Fibroblast of villous mesenchyme (primary cell): ENCODE results near the gene MYADM. TPM values are rescaled to one million over a fixed set of nuclear protein-coding genes. Genes with fewer than 3 reads are reported as not detected.

ENCODE experiments used
- DNase-seq: peaks from one replicate; pipeline ENCODE4 v3.0.0-alpha.2; 2010; ENCODE audit warnings: low read depth
- H3K4me3 ChIP-seq: 2 replicates; pipeline ENCODE4 v1.5.1; 2011; ENCODE audit warnings: low read depth, mild to moderate bottlenecking, low read length
- total RNA-seq: library from RNA; depleted of rRNA; stranded (reverse); fragments of >200 nt; gene quantifications from 2 replicates; pipeline ENCODE4 v1.2.3, GENCODE V29; 2012
- TF ChIP-seq, protein P1 (sequence below): IDR thresholded peaks from 2 replicates; pipeline ENCODE4 v1.5.1; 2012; ENCODE audit warnings: low read depth, mild to moderate bottlenecking, low read length; ENCODE audit not compliant: insufficient read depth

MYADM gene
- total RNA-seq, 1 donor = 31.1 TPM

DNA sequence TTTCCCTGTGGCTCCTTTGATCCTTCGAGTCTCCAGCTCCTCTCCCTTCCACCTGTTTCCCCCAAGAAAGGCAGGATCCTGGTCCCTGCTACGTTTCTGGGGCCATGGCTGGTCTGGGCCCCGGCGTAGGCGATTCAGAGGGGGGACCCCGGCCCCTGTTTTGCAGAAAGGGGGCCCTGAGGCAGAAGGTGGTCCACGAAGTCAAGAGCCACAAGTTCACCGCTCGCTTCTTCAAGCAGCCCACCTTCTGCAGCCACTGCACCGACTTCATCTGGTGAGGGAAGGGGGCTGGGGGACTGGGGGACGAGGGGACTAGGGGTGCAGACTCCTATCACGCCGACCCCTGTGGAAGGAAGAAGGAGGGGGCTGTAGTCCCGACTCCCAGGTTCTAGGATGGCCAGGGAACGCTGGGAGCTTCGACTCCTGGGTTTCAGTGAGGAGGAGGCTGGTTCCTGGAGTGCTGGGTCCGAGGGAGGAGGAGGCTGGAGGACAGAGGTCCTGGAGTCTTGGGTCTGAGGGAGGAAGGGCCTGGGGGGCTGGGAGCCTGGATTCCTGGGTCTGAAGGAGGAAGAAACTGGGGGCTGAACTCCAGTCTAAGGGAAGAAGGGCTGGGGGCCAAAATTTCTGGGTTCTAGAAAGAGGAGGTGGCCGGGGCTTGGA is 14.8 kb downstream of the MYADM start:
- no peak for DNase-seq
- TF ChIP-seq, protein P1, sequence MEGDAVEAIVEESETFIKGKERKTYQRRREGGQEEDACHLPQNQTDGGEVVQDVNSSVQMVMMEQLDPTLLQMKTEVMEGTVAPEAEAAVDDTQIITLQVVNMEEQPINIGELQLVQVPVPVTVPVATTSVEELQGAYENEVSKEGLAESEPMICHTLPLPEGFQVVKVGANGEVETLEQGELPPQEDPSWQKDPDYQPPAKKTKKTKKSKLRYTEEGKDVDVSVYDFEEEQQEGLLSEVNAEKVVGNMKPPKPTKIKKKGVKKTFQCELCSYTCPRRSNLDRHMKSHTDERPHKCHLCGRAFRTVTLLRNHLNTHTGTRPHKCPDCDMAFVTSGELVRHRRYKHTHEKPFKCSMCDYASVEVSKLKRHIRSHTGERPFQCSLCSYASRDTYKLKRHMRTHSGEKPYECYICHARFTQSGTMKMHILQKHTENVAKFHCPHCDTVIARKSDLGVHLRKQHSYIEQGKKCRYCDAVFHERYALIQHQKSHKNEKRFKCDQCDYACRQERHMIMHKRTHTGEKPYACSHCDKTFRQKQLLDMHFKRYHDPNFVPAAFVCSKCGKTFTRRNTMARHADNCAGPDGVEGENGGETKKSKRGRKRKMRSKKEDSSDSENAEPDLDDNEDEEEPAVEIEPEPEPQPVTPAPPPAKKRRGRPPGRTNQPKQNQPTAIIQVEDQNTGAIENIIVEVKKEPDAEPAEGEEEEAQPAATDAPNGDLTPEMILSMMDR = no peak
- no peak overlapping the region for H3K4me3 ChIP-seq

DNA sequence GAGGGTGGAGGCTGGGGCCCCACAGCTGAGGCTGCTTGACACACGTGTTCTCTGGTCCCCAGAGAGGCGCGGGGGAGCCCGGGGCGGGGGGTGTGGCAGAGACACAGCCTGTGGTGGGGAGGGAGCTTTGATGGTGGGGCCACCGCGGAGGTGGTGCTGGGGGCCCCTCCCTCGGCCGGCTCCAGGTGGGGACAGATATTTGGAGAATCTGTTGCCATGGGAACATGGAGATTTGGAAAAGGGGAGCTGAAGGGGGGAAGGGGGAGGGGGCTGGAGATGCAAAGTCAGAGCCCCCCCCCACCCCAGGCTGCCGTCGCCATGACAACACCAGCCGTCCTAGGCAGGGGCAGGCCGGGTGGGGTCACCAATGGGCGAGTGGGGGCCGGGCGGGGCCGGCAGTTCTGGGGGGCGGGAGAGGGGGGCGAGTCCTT is 15.6 kb downstream of the MYADM start:
- DNase-seq = no peak
- H3K4me3 ChIP-seq = no peak overlapping the region
- TF ChIP-seq, protein P1 = no peak

DNA sequence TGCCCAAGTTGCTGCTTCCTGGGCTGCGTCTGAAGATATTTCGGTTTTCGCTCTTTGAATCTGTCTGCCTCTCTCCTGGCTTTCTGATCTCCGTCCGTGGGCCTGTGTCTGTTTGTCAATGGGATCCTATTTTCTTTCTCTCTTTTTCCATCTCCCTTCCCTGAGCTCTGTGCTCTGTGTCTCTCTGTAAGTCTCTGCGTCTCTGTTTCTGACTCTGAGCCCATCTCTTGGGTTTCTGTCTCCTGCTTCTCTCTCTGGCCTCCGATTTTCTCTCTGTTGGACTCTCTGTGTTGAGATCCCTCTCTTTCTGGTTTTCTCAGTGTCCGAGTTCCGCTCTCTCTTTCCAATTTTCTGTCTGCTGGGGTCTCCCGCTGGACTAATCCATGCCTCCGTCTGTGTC is 16.1 kb downstream of the MYADM start:
- TF ChIP-seq, protein P1 = no peak
- no peak for DNase-seq

DNA sequence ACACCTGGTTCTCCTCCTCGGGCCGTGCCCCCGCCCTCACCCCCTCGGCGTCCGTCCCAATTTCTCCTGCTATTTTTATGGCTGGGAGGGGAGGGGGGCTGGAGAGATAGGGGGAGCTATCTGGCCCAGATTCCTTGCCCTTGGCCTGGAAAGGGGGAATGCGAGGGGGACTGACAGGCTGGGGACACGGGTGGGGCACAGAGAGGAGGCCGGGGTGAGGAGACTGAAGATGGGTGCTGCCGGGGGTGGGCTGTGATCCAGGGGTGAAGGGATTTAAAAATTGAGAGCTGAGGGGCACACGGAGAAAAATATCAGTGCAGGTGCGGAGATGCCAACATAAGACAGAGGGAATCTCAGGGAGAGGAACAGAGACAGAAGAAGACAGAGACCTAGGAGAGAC is 16.6 kb downstream of the MYADM start:
- no peak for DNase-seq
- H3K4me3 ChIP-seq = no peak overlapping the region
- TF ChIP-seq, protein P1 = no peak

More for the DNA sequence above, 16.1 kb downstream of the MYADM start:
- H3K4me3 ChIP-seq = no peak overlapping the region

DNA sequence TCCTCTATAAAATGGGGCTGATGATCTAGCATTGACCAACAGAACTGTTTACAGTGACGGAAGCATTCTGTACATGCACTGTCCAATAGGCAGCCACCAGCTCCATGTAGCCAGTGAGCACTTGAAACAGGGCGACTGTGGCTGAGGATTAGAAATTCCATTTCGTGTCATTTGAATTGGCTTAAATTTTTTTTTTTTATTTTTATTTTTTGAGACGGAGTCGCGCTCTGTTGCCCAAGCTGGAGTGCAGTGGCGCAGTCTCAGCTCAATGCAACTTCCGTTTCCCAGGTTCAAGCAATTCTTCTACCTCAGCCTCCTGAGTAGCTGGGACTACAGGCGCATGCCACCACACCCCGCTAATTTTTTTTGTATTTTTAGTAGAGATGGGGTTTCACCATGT is 17.4 kb downstream of the MYADM start:
- TF ChIP-seq, protein P1 = no peak
- no peak overlapping the region for H3K4me3 ChIP-seq
- no peak for DNase-seq

DNA sequence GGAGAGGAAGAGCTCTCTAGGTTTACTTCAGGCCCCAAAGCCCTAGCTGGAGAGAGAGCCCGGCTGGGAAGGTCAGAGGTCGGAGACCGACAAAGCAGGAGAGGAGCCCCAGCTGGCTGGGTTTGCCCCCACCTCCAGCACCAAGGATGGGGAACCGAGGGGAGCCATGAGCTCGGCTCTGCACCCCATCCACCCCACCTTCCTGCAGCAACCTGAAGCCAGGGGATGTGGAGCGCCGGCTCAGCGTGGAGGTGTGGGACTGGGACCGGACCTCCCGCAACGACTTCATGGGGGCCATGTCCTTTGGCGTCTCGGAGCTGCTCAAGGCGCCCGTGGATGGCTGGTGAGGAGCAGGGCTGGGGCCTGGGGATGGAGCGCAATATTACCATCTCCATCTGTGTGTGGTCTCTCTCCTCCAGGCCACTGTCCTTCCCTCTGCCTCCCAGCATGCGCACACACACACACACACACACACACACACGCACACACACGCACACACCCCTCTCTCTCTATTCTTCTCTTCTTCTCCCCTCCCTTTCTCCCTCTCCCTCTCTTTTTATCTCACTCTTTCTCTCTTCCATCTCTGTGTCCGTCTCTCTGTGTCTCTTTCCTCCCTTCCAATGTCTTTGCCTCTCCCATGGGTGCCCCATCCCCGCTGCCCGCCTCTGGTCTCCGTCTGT is 24.8 kb downstream of the MYADM start:
- no peak overlapping the region for H3K4me3 ChIP-seq
- TF ChIP-seq, protein P1 = no peak
- no peak for DNase-seq
